SW480 (cell line): ENCODE data around the gene IL17D.
"Not testable (repeated sequence)": the region's sequence is repeated elsewhere in the genome, so short reads cannot be mapped to it uniquely, and the experiment has no call there.

Source experiments
- DNase-seq: peaks from one replicate; pipeline ENCODE4 v3.0.0-alpha.2; 2016; ENCODE audit warnings: low spot score

The IL17D gene, protein sequence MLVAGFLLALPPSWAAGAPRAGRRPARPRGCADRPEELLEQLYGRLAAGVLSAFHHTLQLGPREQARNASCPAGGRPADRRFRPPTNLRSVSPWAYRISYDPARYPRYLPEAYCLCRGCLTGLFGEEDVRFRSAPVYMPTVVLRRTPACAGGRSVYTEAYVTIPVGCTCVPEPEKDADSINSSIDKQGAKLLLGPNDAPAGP

DNA sequence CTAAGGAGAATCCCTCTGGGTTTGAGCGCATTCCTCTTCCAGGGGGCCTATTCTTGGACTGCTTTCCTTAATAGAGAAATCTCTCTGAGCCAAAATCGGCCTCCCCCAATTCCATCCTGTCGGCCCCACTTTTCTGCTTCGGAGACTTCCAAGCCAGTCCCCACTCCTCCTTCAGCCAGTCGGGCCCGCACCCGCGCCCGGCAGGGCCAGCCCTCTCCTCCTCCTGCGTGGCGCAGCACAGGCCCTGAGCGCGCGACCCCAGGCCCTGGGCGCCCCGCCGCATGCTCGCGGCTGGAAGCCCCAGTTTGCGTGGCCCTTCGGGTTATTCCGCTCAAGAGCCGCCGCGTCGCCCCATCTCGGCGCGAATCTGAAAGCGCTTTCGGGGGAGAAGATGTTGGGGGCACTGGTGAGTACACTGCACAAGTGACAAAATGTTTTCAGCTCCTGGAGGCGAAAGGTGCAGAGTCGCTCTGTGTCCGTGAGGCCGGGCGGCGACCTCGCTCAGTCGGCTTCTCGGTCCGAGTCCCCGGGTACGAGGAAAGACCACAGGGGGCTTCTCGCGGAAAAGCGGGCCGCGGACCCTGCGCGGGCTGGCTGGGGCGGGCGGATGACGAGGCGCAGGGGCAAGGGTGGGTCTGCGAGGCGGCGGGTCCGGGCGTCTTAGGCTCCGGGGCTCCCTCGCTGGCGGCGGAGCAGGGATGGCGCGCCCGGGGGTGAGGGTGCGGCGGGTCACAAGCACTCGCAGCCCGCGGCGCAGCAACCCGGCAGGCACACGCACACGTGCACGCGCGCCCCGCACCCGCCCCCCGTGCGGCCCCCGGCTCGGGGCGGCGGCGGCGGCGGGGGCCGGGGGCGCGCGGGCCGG lies at the start of gene IL17D:
IL17D (plus strand) TSS at position 785 of the 865 bp plus-strand sequence. CDS start 303 bp downstream, outside the sequence.
- DNase-seq = peak; percentile 56

DNA sequence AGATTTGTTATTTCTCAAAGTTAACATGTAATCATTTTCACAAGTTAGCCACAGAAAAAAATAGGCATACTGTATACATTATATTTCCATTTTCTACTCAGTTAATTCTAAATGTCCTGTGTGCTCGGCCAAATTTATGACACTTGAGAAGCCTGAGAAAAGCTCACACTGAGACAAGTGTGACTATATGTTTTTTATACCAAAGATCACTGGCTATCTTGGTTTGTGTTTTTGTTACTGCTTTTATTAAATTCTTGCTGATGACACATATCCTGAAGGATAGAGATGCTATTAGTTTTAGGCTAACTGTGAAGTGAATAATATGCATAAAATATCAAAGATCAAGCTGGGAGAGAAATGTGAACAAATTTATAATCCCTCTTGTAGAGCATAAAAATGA lies 49.3 kb upstream of the IL17D start:
- DNase-seq = no peak

DNA sequence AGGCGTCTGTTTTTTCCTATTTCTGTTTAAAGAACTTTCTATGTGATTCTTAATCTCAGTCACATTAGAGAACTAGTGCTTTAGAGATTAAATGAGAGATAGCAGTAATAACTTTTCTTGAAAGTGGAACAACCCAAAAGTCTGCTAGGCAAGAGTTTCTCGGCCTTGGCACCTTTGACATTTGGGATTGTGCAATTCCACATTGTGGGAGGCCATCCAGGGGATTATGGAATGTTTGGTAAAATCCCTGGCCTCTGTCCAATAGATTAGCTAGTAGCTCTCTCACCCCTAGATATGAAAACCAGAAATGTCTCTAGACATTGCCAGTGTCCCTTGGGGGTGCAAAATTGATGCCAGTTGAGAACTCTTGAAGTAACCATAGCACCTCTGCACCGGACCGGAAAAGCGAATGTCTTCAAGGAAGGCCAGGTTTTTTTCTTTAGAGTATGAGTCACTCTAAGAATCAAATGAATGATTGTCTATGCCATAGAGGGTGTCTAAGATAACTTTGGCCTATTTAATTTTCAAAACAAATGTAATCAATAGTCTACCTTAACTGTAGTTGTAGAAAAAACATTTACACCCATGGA lies 45.0 kb upstream of the IL17D start:
- DNase-seq = no peak

DNA sequence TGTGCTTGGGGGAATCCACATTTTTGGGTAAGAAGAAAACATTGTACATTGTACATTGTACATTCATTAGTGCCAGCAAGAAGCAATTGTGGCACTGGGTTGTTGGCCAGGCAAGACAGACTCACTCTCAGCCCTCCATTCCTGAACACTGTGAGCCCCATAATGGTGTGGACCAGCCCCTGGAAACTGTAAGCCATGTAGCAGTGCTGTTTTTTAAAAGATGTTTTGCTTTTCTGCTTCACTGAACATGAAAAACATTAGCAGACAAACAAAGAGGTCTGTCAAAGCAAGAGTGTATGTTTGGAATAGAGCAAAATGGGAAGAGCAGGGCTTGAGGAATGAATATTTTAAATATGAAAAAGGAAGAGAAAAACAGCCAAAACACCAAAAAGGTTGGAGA lies 39.1 kb upstream of the IL17D start:
- no peak for DNase-seq

DNA sequence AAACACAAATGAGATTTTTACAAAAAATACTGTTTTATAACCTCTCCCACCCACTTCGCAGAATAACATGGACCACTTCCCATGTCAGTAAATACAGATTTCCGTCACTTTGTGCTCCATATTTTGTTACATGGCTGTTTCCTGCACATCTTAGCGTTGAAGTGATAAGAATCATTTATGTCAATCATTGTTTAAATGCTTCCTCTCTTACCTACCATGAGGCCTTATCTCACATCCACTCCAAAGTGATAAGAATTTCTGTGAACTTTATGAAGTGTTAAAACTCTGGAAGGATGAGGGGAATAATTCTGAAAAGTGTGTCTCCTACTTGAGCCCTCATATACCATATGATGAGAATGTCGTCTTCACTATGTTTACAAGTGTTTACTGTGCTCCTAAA lies 36.6 kb upstream of the IL17D start:
- DNase-seq = no peak

DNA sequence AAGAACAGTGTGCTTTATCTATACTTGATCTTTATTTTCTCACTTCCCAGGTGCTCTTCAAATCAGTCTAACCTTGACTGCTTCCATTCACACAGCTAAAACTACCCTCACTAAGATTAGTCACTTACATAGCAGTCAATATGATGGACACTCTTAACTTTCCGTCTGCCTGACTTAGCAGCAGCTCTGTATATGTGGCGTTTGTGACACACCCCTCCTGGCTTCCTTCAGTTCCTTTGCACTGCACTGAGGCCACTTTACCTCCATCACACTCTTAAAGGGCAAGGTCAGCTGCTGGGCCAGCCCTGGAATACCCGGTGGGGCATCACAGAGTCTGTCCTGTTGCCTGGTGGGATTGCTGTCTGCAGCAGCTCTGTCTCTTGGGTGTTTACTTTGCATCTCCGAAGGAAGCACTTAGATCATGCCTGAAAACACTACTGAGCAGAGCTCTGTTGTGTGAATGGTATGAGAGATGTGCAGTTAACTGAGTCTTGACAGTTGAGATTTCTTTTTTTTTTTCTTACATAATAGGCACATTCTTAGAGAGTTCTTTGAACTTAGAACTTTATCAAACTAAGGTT lies 35.6 kb upstream of the IL17D start:
- DNase-seq = no peak

DNA sequence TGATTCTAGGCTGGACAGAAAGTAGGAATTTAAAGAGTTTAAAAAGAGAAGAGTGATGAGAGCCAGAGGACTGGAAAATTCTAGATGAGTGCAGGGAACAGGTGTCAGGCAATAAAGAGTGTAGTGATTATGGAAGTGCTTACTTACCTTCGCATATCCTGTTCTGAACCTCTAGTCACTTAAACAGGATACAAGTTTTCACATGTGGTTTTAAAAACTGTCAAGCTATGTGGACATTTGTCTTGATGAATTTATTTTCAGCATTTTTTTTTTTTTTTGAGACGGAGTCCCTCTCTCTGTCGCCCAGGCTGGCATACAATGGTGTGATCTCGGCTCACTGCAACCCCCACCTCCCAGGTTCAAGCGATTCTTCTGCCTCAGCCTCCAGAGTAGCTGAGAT lies 34.3 kb upstream of the IL17D start:
- no peak for DNase-seq

DNA sequence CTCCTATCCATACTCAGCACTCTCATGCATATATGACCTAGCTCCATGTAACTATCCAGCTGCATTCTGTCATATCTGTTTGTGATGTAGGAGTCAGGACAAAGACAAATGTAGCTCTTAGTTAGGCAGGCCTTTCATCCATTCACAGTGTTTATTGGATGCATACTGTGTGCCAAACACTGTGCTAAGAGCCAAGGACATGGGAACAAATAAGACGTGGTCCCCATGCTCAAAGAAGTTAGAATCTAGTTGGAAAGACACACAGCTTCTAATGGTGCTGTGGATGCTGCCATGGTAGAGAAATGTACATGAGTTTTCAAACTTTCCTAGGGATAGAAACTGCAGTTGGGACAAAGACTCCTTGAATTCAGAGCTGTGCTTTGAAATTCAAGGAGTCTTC lies 31.7 kb upstream of the IL17D start:
- DNase-seq = no peak

DNA sequence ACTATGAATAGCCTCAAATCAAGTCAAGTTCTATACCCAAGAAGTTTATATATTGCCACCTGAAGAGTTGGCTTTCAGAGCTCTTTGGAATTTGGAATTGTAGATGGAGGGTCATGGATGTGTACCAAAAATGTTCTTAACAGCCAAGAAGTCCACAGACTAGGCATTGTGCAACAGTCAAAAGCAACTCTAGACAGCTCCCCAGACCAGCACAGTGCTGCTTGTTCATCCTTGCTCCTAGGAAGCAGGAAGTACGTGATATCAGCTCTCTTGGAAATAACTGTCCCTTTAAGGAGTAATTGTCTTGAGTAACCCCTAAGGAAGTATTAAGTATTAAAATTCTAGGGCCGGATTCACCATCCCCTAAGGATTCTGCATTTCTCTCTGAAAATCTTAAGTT lies 30.7 kb upstream of the IL17D start:
- no peak for DNase-seq

DNA sequence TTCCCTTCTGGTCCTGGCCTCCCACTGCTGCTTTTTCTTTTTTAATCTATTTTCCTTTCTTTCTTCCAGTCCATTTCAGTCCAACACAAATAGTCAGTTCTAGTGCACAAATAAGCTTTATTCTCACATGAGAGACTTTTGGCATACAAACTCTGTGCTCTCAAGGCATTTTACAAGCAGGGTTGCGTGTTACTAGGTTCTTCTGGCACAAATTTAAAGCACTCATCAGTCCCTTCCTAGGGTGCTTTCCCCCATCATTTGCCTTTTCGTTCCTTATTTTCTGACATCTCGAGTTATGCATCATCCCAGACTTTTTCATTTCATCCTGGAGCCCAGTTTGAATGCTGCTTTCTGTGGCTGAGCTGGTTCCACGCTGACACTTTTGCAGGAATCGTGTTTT lies 29.8 kb upstream of the IL17D start:
- DNase-seq = no peak

DNA sequence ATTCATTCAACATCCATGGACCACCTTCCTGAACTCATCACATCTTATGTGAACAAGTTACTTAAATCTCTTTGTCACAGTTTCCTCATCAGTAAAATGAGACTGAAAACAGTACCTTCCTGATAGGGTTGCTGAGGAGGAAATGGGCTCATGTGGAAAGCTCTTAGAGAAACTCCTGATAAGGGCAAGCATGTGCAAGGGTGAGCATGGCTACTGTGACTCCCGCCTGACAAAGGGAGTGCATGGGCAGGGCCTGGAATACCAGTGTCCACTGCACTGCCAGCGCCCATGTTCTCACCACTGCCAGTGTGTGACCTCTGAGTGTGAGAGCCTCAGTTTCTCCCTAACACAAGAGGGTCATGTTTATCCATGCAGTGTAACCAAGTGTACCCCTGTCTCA lies 27.3 kb upstream of the IL17D start:
- DNase-seq = no peak

DNA sequence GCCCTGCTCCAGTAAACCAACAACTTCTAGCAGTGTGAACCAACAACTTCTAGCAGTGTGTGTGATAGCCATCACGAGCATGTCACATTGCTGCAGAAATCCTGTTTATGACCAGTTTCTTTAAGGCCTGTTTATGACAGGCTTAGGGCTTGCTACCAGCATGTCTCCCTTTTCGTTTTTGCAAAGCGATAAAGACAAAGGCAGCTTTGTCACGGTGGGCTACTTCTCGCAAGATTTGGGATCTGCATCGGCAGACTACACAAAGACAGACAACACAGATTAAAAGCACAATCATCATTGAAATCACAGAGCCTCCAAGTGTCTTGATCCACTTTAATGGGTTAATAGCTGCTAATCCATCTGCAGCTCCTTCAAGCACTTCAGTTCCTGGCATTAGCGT lies 24.9 kb upstream of the IL17D start:
- not testable (repeated sequence) for DNase-seq

DNA sequence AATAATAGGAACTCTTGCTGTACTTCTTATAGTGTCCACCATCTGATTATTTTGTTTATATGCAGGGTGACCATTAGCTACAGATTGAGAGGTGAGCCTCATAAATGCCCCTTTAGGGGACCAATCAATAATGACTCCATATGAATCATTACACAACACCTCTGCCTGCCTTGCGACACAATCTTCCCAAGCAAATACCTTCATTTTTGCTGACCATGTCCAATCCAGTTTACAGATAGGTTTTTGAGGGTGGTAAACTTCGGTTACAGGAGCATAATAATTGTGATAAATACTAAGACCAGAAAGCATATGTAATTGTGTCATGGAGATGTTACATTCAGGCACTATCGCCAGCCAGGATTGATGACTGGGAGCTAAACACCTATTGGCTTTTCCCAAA lies 23.6 kb upstream of the IL17D start:
- no peak for DNase-seq

DNA sequence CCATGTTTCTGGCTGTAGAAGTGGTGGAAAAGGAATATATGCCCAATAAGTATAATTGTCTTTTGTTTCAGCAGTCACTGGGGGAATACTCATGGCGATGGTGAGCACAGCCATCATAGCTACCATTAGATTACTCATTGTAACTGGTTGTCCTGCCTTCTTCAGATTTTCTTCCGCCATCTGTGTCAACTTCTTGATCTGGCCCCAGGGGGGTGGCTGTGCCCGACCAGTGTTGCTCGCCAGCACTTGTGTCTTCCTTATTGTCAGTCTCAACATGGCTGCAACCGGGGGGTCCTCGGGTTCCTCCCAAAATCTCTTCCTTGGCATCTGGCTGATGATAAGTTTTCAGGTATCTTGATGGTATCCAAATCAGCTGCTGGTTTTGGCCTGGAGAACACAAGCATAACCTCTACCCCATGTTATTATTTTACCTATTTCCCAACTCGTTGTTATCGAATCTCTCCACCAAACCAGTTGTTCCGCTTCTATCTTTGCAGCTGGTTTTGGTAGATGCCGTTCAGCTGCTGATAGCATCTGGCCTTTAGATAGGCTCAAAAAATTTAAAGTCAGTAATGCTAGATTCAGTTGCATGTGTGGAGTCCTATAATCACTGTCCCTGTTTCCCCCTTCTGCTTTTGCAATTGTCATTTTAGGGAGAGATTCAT lies 23.0 kb upstream of the IL17D start:
- DNase-seq = no peak

DNA sequence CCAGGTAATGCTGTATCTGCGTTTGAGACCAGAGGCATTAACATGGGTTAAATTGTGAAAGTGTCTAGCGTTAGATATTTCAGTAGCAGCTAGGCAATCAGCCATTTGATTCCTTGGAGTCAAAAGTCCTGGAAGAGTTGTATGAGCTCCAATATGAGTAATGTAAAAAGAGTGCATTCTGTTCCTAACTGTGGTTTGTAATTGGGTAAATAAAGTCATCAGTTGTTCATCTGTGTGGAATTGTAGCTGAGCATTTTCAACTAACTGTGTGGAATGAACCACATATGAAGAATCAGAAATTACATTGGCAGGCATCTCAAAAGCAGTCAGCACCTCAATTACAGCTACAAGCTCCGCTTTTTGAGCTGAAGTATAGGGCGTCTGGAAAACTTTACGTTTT lies 22.0 kb upstream of the IL17D start:
- DNase-seq = not testable (repeated sequence)

DNA sequence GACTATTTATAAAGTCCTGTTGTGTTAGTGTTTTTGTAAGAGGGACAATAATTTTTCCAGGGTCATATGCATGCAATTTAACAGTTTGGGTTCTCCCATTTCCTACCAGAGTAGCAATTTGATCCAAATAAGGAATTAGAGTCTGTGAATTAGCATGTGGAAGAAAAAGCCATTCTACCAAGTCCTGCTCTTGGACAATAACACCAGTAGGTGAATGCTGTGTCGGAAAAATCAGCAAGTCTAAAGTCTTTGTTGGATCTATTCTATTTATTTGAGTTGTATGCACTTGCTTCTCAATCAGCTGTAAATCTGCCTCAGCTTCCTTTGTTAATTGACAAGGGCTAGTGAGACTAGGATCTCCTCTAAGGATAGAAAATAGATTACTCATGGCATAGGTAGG lies 21.4 kb upstream of the IL17D start:
- no peak for DNase-seq

DNA sequence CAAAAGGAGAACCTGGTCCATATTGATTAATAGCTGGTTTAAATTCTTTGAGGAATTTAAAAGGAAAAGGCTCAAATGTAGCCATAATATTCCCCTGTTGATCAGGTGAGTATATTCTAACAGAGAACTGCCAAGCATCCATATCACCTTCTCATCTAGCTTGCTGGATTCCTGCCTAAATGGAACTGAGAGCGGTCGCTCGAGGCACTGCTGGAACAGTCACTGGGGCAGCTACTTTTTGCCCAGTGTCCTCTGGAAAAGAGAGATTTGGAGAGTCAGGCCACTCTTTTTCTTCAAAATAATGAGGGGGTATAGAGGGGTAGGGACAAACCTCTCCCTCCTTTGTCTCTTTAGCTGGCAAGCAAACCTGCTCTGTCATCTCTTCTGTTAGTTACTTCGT lies 19.5 kb upstream of the IL17D start:
- no peak for DNase-seq

DNA sequence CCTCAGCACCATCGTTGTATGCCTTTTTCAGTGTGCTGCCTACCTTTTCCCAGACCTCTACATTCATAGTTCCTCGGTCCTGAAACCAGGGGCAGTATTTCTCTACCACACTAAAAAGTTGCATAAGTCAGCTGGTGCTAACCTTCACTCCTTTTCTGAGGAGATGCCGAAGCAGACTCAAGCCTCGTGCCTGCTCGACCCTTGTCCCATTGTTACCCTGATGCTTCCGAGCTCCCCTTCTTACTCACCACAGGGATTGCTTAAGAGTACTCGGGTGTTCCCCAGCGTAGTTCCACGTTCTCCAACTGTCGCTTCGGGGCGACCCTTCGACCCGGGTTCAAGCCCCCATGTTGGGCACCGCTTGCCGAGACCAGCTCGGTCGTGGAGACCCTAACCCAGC lies 19.0 kb upstream of the IL17D start:
- DNase-seq = no peak

DNA sequence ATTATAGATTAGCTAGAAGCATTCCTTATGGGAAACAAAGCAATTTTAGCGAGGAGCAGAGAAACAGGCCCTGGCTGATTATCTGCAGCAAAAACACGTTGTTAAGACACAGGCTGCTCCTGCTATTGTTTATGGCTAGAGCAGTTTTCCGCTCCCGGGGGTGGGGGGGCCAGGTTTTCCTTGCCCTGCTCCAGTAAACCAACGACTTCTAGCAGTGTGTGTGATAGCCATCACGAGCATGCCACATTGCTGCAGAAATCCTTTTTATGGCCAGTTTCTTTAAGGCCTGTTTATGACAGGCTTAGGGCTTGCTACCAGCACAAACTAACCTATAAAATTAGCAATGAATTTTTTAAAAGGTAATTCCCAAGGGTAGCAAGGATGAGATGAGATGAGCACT lies 18.4 kb upstream of the IL17D start:
- no peak for DNase-seq

DNA sequence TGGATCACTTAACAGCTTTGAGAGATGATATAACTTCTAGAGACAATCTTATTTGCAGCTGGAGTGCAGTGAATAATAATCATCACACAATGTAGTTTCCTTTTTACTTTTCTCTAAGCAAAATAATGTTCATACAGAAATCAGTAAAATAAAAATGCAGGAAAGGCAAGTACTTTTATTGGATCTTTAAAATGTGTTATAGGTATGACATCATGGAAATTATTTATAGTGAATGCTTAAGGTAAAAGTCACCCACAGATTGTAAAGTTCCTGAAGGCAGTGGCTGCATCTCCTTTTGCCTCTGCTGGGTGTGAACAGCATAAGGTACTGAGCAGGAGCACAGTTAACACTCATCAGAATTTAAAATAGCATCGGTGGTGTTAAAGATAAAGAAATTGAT lies 17.3 kb upstream of the IL17D start:
- DNase-seq = no peak

DNA sequence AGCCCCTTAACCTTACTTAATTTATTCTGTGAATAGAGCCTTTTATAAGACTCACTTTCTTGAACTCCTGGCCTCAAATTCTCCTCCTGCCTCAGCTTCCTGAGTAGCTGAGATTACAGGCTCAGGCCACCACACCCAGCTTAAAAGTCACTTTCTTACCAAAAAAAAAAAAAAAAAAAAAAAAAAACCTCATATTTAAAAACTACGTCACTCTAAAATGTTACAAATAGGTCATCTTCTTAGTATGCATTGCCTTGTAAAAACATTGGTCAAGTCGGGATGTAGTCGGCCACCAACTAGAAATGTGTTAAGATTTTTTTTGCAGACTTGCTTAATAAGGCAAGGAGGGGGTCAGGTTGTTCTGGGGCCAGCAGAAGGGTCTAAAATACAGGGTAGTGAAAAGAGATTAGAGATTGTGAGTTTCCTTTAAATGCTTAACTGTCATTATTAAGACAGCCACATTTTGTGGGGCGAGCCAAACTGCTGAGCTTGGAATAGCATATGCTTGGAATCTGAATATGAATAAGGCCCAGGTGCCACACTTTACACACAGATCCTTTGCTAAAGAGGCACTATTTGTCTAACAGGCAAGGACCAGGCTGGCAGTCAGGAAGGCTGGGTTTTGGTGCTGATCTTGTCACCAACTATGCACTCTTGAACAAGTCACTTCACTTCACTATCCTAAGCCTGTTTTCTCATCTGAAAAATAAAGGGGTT lies 16.5 kb upstream of the IL17D start:
- no peak for DNase-seq

DNA sequence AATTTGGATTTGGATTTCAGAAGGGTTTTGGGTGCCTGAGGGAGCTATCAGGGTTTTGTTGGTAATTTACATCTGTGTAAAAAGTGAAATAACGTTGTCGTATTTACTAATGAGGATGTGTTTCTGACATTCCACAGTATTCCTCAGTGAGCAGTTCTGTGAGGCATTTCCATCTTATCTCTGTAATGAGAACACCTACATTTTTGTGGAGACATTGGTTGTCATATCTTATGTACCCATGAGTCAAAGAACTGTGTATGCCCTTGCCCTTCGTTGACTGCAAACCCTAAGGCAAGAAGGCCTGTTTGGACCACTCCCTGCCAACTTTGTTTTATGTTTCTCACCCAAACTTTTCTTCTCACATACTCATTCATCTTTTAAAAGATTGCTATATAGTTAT lies 14.2 kb upstream of the IL17D start:
- no peak for DNase-seq
